T-cell (primary cell): Measurements from ENCODE around the gene GBA2. TPM values are rescaled to one million over a fixed set of nuclear protein-coding genes. Genes with fewer than 3 reads are reported as not detected.

ENCODE experiments used
- ATAC-seq, 4 experiments: fragments of 200-7000 bp in 3 of 4; fragments of 150-1000 bp in 1 of 4; cut with Tn5 transposase; replicated peaks in 1 of 4; 1 replicate in 3 of 4; 2 replicates in 1 of 4; pipeline ENCODE4 v1.10.0; 2021; ENCODE audit warnings: moderate library complexity in 3 of 4, mild to moderate bottlenecking in 2 of 4, moderate number of reproducible peaks in 1 of 4
- CTCF ChIA-PET, 2 donors: fragments of 300-600 bp; sonication (Branson Sonifier 250); formaldehyde crosslinking; loops; one replicate each; lab custom pipeline; 2022; ENCODE audit warnings: antibody characterized with exemption in 2 of 2; lab: Charles Lee
- POLR2A ChIA-PET, 2 donors: fragments of 300-600 bp; sonication (Branson Sonifier 250); formaldehyde crosslinking; loops; one replicate each; lab custom pipeline; 2022; ENCODE audit warnings: antibody characterized with exemption in 2 of 2; lab: Charles Lee
- DNase-seq, 35 experiments: peaks; one replicate each; pipeline versions ENCODE4 v3.0.0 to v3.0.0-alpha.2; 2013 to 2023
- H3K27ac ChIP-seq: one replicate; pipeline ENCODE4 v1.5.1; 2013; ENCODE audit warnings: low read length
- H3K27me3 ChIP-seq, 2 experiments: replicated peaks in 1 of 2; 1 replicate in 1 of 2; 2 replicates in 1 of 2; pipeline versions ENCODE4 v1.6.1 to v1.7.0; 2013; ENCODE audit warnings: low read length in 1 of 2, mixed read lengths in 1 of 2; ENCODE audit not compliant: control insufficient read depth in 2 of 2, insufficient read depth in 2 of 2; ENCODE audit errors: extremely low read depth in 1 of 2
- H3K36me3 ChIP-seq, 2 donors: 1 replicate in 1 of 2; 2 replicates in 1 of 2; pipeline versions ENCODE4 v1.6.1 to v1.7.0; 2013; ENCODE audit warnings: low read length in 1 of 2; ENCODE audit not compliant: control insufficient read depth in 2 of 2, insufficient read depth in 1 of 2; ENCODE audit errors: extremely low read depth in 1 of 2
- H3K4me1 ChIP-seq, 2 experiments: 1 replicate in 1 of 2; 2 replicates in 1 of 2; pipeline versions ENCODE4 v1.6.1 to v1.7.0; 2013; ENCODE audit warnings: low read length in 2 of 2, mixed read lengths in 1 of 2; ENCODE audit not compliant: insufficient read depth in 2 of 2, control insufficient read depth in 1 of 2; ENCODE audit errors: extremely low read depth in 1 of 2
- H3K4me3 ChIP-seq, 2 donors: 1 replicate in 1 of 2; 2 replicates in 1 of 2; pipeline versions ENCODE4 v1.5.1 to v1.7.0; 2013; ENCODE audit warnings: mild to moderate bottlenecking in 2 of 2, low read length in 1 of 2, moderate library complexity in 1 of 2; ENCODE audit not compliant: control insufficient read depth in 1 of 2; ENCODE audit errors: extremely low read depth in 1 of 2
- H3K9me3 ChIP-seq: 2 replicates; pipeline ENCODE4 v1.7.0; 2013
- H3K27ac Mint-ChIP-seq, 2 donors: one replicate each; pipeline ENCODE4 v1.8.0; 2020 to 2021; ENCODE audit warnings: mild to moderate bottlenecking in 2 of 2, mixed read lengths in 2 of 2
- H3K27me3 Mint-ChIP-seq, 2 donors: one replicate each; pipeline ENCODE4 v1.8.0; 2021 to 2022; ENCODE audit warnings: mixed read lengths in 2 of 2
- H3K36me3 Mint-ChIP-seq: one replicate; pipeline ENCODE4 v1.8.0; 2021; ENCODE audit warnings: mixed read lengths
- H3K4me1 Mint-ChIP-seq, 3 donors: one replicate each; pipeline ENCODE4 v1.8.0; 2020 to 2022; ENCODE audit warnings: mixed read lengths in 3 of 3, mild to moderate bottlenecking in 1 of 3
- H3K4me3 Mint-ChIP-seq, 3 donors: one replicate each; pipeline ENCODE4 v1.8.0; 2020 to 2022; ENCODE audit warnings: mild to moderate bottlenecking in 3 of 3, mixed read lengths in 3 of 3, moderate library complexity in 3 of 3
- H3K9me3 Mint-ChIP-seq, 3 donors: one replicate each; pipeline ENCODE4 v1.8.0; 2020 to 2022; ENCODE audit warnings: mixed read lengths in 3 of 3
- WGBS: methylation state at CpG from one replicate; pipeline ENCODE4 v1.1.5; 2013; ENCODE audit warnings: missing lambda C conversion rate; ENCODE audit not compliant: insufficient coverage; 5-methylcytosine and 5-hydroxymethylcytosine counted together
- total RNA-seq, 35 experiments: library from RNA in 6 of 35; stranded (reverse) in 6 of 35; fragments of 120-200 nt in 1 of 35; gene quantifications; one replicate each; pipeline versions ENCODE4 v1.2.1 to v1.2.4 and lab custom pipeline; 2013 to 2026

Gene GBA2
- total RNA-seq, 5 donors from 2014 or later (not counting 1 experiment from before 2014, with no cell fraction given): 35.4 to 63.3 (median 60.1) TPM

- Mint-ChIP-seq H3K27ac (no peak overlapping the region), H3K9me3 (no peaks in the 10 kb centered on the region), H3K4me1 (peaks cover 0 to 10% (median 3%) of the 10 kb centered on the region in 3 donors), H3K4me3 (no peak overlapping the region), H3K36me3 (peaks cover 69% of the 10 kb centered on the region), H3K27me3 (no peaks in the 10 kb centered on the region)
- no peak overlapping the region for H3K4me3 ChIP-seq
- H3K27ac ChIP-seq: no peak overlapping the region
- peaks cover 45 to 97% of the 10 kb centered on the region in 2 donors for H3K36me3 ChIP-seq
- H3K27me3 ChIP-seq: no peaks in the 10 kb centered on the region
- no peak for ATAC-seq
- no peaks in the 10 kb centered on the region for H3K9me3 ChIP-seq
- WGBS: 94% methylated on average over 12 of the region's 14 CpGs
- no peaks in the 10 kb centered on the region for H3K4me1 ChIP-seq
- ChIA-PET CTCF (no interaction called here), POLR2A (interaction anchor here in 1 of 2 donors (0.5 kb wide), 1 partner anchor 546 kb away, joined by 6 read pairs; no protein-coding TSS in a partner anchor)
- no peak for DNase-seq
Observed at GRCh38 chr9:35717132-35717870, 31.7 kb downstream of the GBA2 start.

DNA sequence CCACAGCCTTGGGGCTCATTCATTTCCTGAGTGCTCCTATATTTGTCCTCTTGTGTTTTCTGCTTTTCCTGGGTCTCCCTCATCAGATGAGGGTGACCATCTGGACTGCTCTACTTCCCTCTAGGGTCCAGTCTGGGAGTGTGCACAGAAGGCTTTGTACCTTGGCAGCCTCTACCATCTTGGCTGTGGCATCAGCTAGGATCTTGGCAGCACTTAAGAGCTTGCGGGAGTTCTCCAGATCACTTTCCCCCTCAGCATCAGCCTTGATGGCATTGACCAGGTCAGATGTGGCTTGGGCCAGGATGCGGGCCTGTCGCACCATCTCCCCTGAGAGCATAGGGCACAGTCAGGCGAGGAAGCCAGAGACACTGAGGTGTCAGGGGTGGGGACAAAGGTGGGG lies 32.8 kb downstream of the GBA2 start:
- Histone ChIP-seq H3K4me3 (no peak overlapping the region), H3K9me3 (no peaks in the 10 kb centered on the region), H3K4me1 (no peaks in the 10 kb centered on the region), H3K27me3 (no peaks in the 10 kb centered on the region), H3K36me3 (peaks cover 42 to 96% of the 10 kb centered on the region in 2 donors), H3K27ac (no peak overlapping the region)
- Mint-ChIP-seq H3K27ac (no peak overlapping the region), H3K9me3 (no peaks in the 10 kb centered on the region), H3K4me3 (no peak overlapping the region), H3K27me3 (no peaks in the 10 kb centered on the region), H3K4me1 (peaks cover 0 to 3% (median 0%) of the 10 kb centered on the region in 3 donors), H3K36me3 (peaks cover 64% of the 10 kb centered on the region)
- ChIA-PET POLR2A (no interaction called here), CTCF (no interaction called here)
- 100% methylated on average over 3 of the region's 4 CpGs for WGBS
- DNase-seq (no peak), ATAC-seq (peak in 1 of 4 experiments; percentile 41)

- ChIA-PET CTCF (interaction anchor here in 1 of 2 donors (1.1 kb wide), 1 partner anchor 14 kb away, joined by 3 read pairs; no protein-coding TSS in a partner anchor), POLR2A (interaction anchor here in 1 of 2 donors (0.5 kb wide), 1 partner anchor 85 kb away, joined by 6 read pairs; no protein-coding TSS in a partner anchor)
- 95% methylated on average over 9 of the region's 13 CpGs for WGBS
- Histone ChIP-seq H3K4me3 (no peak overlapping the region), H3K27ac (no peak overlapping the region), H3K36me3 (peaks cover 41 to 94% of the 10 kb centered on the region in 2 donors), H3K4me1 (no peaks in the 10 kb centered on the region), H3K27me3 (no peaks in the 10 kb centered on the region), H3K9me3 (no peaks in the 10 kb centered on the region)
- Mint-ChIP-seq H3K27me3 (no peaks in the 10 kb centered on the region), H3K4me1 (peaks cover 0 to 3% (median 0%) of the 10 kb centered on the region in 3 donors), H3K9me3 (no peaks in the 10 kb centered on the region), H3K36me3 (peaks cover 72% of the 10 kb centered on the region), H3K4me3 (no peak overlapping the region), H3K27ac (peak overlapping the region in 1 of 2 donors; percentile 63)
- DNase-seq (no peak), ATAC-seq (no peak)
Observed at GRCh38 chr9:35714579-35715252, 34.3 kb downstream of the GBA2 start.

DNA sequence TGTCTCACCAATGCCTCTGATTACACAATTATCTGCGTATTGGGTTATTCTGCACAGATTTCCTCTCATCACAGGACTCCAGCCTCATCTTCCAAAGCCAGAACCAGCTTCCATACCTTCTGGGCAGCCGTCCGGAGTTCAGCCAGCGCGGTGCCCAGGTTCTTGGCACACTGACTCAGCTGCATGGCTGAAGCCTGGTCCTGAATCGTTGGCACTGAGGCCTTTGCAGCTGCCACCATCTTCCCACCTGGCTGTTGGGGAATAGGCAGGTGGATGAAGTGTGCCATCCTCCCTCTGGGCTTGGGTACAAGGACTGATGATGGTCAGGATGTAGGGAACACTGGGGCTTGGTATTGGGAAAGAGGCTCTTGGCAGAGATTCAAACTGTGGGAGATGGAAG lies 34.9 kb downstream of the GBA2 start:
- ChIA-PET POLR2A (no interaction called here), CTCF (interaction anchor here in 1 of 2 donors (0.7 kb wide), 1 partner anchor 358 kb away, joined by 3 read pairs; no protein-coding TSS in a partner anchor)
- 100% methylated on average over 2 of the region's 6 CpGs for WGBS
- Mint-ChIP-seq H3K4me3 (no peak overlapping the region), H3K4me1 (no peaks in the 10 kb centered on the region), H3K36me3 (peaks cover 69% of the 10 kb centered on the region), H3K27ac (no peak overlapping the region), H3K9me3 (no peaks in the 10 kb centered on the region), H3K27me3 (no peaks in the 10 kb centered on the region)
- H3K4me1 ChIP-seq: no peaks in the 10 kb centered on the region
- DNase-seq (no peak), ATAC-seq (no peak)
- H3K36me3 ChIP-seq: peaks cover 37 to 92% of the 10 kb centered on the region in 2 donors
- H3K4me3 ChIP-seq: no peak overlapping the region
- H3K27ac ChIP-seq: no peak overlapping the region
- H3K27me3 ChIP-seq: no peaks in the 10 kb centered on the region
- no peaks in the 10 kb centered on the region for H3K9me3 ChIP-seq

- Mint-ChIP-seq H3K4me1 (no peaks in the 10 kb centered on the region), H3K36me3 (peaks cover 70% of the 10 kb centered on the region), H3K27me3 (no peaks in the 10 kb centered on the region), H3K27ac (peak overlapping the region in 1 of 2 donors; percentile 13), H3K4me3 (no peak overlapping the region), H3K9me3 (no peaks in the 10 kb centered on the region)
- DNase-seq: no peak
- WGBS: 100% methylated on average over 1 of the region's 3 CpGs
- no peaks in the 10 kb centered on the region for H3K27me3 ChIP-seq
- no peaks in the 10 kb centered on the region for H3K4me1 ChIP-seq
- H3K36me3 ChIP-seq: peaks cover 36 to 92% of the 10 kb centered on the region in 2 donors
- no peaks in the 10 kb centered on the region for H3K9me3 ChIP-seq
- ChIA-PET POLR2A (no interaction called here), CTCF (interaction anchor here in 1 of 2 donors (0.7 kb wide), 1 partner anchor 357 kb away, joined by 3 read pairs; no protein-coding TSS in a partner anchor)
- H3K4me3 ChIP-seq: no peak overlapping the region
- H3K27ac ChIP-seq: no peak overlapping the region
- no peak for ATAC-seq
Observed at GRCh38 chr9:35713578-35713977, 35.5 kb downstream of the GBA2 start.

DNA sequence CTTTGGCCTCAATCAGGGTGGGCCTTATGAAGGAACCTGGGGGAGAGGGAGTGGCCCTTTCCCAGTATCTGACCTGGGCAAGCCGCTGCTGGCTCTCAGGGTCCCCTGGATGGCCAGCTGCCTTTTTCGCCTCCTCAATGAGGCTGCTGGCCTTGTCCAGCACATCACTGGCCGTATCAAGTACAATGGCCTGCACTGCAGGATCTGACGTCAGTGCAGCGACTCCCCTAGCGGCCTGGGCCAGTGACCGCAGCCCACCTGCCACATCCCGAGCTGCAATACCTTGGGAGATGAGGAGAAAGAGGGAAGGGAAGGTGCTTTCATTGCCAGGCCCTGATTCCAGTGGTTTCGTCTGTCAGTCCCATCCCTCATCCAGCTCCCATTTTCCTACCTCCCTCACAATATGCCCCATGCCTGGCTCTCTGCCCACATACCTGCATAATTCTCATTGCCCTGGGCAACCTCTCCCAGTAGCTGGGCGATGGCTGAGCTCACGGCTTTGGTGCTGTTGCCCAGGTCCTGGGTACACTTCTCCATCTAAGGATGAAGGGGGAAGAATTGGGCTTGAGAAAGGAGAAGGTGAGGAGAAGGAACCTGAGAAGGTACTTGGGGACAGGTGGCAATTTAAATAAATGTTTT lies 36.1 kb downstream of the GBA2 start:
- 93% methylated on average over 4 of the region's 11 CpGs for WGBS
- H3K9me3 Mint-ChIP-seq: no peaks in the 10 kb centered on the region
- ChIA-PET CTCF (no interaction called here), POLR2A (interaction anchor here in 1 of 2 donors (0.6 kb wide), 1 partner anchor 68 kb away, joined by 3 read pairs; no protein-coding TSS in a partner anchor)
- Histone ChIP-seq H3K9me3 (no peaks in the 10 kb centered on the region), H3K36me3 (peaks cover 36 to 92% of the 10 kb centered on the region in 2 donors), H3K4me1 (no peaks in the 10 kb centered on the region), H3K27me3 (no peaks in the 10 kb centered on the region), H3K4me3 (no peak overlapping the region), H3K27ac (no peak overlapping the region)
- H3K4me3 Mint-ChIP-seq: no peak overlapping the region
- H3K4me1 Mint-ChIP-seq: no peaks in the 10 kb centered on the region
- H3K27me3 Mint-ChIP-seq: no peaks in the 10 kb centered on the region
- H3K27ac Mint-ChIP-seq: no peak overlapping the region
- DNase-seq: no peak
- peaks cover 71% of the 10 kb centered on the region for H3K36me3 Mint-ChIP-seq
- ATAC-seq: no peak
